Activated CD8-positive, alpha-beta memory T cell treated with anti-CD3 and anti-CD28 coated beads, Interleukin-2, amount 50 U/mL, for 24 hours (primary cell): ENCODE data around the gene TMEM14C.
A peak's percentile ranks its signal among the peaks of the same experiment; 100 is the strongest.
"Not testable (repeated sequence)": the region's sequence is repeated elsewhere in the genome, so short reads cannot be mapped to it uniquely, and the experiment has no call there.

ENCODE experiments used
- DNase-seq: peaks from one replicate; pipeline ENCODE4 v3.0.0-alpha.2; 2020; ENCODE audit errors: extremely low read depth

The TMEM14C gene

DNA sequence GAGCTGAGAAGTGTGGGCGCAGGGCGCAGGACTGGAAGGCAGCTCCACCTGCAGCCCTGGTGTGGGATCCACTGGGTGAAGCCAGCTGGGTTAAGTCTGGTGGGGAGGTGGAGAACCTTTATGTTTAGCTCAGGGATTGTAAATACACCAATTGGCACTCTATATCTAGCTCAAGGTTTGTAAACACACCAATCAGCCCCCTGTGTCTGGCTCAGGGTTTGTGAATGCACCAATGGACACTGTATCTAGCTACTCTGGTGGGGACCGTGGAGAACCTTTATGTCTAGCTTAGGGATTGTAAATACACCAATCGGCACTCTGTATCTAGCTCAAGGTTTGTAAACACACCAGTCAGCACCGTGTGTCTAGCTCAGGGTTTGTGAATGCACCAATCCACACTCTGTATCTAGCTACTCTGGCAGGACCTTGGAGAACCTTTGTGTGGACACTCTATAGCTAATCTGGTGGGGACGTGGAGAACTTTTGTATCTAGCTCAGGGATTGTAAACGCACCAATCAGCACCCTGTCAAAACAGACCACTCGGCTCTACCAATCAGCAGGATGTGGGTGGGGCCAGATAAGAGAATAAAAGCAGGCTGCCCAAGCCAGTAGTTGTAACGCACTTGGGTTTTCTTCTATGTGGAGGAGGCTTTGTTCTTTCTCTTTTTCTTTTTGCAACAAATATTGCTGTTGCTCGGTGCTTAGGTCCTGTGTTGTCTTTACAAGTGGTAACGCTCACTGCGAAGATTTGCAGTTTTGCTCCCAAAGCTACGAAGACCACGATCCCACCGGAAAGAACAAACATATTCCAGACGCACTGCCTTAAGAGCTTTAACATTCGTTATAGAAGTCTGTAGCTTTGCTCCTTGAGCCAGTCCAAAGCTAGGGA, 1.7 kb upstream of the TMEM14C start:
- DNase-seq, result not testable (repeated sequence)

DNA sequence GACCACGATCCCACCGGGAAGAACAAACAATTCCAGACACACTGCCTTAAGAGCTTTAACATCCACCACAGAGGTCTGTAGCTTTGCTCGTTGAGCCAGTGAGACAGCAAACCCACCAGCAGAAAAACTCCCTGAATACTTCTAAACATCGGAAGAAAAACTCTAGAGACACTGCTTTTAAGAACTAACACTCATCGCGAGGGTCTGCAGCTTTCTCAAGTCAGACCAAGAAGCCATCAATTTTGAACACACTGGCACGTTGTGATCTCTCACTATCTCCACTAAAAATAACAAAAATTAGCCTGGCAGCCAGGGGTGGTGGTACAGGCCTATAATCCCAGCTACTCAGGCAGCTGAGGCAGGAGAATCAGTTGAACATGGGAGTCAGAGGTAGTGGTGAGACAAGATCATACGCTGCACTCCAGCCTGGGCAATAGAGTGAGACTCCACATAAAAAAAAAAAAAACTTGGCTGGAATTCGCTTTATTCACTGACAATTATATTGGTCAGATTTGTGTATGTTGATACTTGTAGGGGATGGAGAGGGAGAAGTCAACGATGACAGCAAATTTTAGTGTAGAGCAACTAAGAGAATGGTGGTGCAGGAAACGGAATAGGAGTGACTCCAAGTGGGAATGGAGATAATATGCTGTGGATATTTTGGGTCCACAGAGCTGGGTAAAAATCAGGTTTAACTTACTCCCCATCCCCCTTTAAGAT, 860 bp upstream of the TMEM14C start:
- DNase-seq, result no peak

DNA sequence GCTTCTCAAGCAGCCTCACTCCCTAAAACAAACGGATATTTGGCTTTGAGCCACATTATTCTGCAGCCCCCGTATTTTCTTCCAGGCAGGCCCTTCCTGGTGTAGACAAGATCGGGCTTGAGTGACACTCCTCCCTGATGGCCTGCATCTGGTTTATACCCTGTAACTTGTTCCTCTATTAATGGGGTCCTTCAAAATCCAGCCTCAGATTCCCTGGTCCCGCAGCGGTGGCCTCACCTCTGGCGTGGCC, 375 bp upstream of the TMEM14C start:
- DNase-seq, result no peak

DNA sequence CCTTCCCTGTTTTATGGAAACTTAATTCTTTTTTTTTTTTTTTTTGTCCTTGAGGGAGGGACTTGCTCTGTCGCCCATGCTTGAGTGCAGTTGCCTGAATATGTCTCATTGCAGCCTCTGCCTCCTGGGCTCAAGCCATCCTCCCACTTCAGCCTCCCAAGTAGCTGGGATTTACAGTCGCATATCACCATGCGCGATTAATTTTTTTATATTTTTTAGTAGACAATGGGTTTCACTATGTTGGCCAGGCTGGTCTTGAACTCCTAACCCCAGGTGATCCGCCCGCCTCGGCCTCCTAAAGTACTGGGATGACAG, 654 bp downstream of the TMEM14C start:
- no peak for DNase-seq

DNA sequence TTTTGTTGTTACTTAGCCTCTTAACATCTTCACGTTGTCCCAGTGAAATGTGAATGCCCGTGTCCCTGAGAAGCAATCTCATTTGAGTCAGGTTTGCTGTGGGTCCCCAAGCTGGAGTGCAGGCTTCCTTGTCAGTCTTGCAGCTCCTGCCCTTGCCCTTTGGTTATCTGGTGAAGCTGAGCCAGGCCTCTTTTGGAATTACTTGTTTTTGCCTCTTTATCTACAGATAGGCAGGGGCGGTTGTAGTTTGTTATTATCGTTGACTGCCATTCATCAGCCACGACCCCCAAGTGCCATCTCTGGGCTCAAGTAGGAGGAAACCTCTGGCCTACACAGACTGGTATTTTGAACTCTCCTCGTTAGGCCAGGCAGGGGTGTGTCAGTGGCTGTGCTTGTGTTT, 2.2 kb downstream of the TMEM14C start:
- no peak for DNase-seq

DNA sequence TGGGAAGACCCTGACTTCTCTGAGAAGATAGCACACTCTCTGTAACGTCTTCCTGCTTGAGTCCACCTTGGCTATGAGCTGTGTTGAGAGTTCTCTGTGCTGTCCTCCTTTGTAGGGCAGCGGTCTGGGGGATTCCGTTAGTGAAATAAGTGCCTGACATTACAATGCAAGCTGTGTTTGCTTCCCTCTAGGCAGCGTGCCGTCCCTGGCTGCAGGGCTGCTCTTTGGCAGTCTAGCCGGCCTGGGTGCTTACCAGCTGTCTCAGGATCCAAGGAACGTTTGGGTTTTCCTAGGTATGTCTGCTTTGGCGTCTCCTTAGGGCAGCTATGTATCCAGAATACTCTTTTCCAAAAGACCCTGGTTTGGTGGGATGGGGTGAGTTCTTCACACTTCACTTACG, 2.8 kb downstream of the TMEM14C start:
- DNase-seq, result no peak

DNA sequence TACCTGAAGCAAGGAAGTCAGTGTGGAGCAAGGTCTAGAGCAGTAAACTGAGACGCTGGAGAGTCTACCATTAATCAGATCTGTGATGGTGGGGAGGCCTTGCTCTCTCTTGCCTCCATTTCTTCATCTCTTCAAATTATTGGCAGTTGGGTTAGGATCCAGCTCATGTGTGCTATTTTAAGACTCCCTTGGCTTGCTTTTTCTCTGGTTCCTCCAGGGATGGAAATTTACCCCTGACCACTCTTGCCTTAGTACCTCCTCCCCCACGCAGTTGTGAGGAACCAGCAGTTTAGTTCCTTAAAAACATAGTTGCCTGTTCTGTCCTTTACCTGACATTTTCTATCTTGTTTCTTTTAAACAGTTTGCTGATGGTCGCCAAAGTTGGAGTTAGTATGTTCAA, 7.4 kb downstream of the TMEM14C start:
- DNase-seq, result no peak

DNA sequence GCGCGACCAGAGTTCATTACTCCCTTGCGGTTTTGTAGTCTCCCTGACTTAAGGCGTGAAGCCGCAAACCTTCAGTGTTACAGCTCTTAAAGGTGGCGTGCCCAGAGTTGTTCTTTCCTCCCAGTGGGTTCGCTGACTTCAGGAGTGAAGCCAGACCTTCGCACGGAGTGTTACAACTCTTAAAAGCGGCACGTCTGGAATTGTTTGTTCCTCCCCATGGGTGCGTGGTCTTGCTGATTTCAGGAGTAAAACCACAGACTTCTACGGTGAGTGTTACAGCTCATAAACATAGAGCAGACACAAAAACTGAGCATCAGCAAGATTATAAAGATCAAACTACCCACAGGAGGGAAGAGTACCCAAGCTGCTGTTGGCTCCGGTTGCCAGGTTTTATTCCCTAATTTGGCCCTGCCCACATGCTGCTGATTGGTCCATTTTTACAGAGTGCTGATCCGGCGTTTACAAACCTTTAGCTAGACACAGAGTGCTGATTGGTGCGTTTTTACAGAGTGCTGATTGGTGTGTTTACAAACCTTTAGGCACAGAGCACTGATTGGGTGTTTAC, 10.4 kb downstream of the TMEM14C start:
- no peak for DNase-seq

DNA sequence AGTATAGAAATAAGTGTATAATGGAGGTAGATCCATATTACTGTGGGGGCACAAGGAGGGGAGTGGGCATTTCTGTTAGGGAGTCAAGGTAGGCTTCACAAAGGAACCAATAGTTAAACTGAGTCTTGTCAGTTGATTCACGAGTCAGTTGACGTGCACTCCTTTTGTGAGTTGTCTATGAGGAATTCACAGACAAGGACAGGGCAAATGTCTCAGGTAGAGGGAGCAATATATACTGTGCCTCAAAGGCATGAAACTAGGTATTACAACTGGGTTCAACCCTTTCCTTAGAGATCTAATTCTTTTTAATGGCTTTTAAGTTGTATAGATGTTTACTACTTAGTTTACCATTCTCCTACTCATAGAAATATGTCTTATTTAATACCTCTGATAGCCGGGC, 11.0 kb downstream of the TMEM14C start:
- no peak for DNase-seq

DNA sequence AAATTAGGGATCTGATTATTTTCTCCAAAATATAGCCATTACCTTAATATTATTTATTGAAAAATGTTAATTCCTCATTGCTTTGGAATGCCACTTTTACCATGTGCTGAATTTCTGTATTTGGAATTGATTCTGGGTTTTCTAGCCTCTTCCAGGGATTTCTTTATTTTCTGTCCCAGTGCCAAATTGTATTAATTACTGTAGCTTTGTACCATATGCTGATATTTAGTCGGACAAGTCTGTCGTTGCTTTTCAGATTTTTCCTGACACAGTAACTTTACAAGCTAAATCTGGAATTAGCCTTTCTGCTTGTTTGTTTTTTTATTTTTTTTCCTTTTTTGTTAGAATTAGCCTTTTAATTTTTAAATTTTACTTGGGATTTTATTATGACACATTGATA, 13.9 kb downstream of the TMEM14C start:
- DNase-seq, result no peak

DNA sequence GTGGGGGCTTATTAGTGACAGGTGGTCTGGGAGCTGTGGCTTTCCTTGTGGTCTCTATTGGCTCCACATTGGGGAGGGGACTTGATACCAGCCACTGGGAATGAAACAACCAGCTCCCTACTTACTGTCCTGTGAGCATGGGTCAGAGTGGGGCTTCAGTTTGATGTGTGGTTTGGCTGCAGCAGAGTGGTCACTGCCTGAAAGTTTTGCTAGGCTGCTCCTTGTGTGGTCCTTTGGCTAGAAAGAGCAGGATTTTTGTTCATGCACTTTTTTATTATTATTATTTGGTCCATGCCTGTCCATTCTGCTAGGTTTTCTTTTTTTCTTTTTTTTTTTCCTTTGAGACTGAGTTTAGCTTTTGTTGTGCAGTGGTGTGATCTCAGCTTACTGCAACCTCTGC, 17.2 kb downstream of the TMEM14C start:
- DNase-seq, result no peak

DNA sequence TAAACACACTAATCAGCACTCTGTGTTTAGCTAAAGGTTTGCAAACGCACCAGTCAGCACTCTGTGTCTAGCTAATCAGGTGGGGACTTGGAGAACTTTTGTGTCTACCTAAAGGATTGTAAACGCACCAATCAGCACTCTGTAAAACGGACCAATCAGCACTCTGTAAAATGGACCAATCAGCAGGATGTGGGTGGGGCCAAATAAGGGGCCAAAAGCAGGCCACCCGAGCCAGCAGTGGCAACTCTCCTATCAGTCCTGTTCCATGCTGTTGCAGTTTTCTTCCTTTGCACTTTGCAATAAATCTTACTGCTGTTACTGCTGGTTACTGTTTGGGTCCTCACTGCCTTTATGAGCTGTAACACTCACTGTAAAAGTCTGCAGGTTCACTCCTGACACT, 18.8 kb downstream of the TMEM14C start:
- DNase-seq, result not testable (repeated sequence)

DNA sequence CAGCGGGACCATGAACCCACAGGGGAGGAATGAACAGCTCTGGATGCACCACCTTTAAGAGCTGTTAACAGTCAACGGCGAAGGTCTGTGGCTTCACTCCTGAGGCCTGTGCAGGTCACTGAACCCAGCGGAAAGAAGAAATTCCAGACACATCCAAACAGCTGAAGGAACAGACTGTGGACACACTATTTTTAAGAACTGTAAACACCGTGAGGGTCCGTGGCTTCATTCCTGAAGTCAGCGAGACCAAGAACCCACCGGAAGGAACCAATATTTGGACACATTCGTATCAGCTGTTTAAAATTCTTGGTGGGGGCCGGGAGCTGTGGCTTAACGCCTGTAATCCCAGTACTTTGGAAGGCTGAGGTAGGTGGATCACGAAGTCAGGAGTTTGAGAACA, 19.4 kb downstream of the TMEM14C start:
- no peak for DNase-seq

DNA sequence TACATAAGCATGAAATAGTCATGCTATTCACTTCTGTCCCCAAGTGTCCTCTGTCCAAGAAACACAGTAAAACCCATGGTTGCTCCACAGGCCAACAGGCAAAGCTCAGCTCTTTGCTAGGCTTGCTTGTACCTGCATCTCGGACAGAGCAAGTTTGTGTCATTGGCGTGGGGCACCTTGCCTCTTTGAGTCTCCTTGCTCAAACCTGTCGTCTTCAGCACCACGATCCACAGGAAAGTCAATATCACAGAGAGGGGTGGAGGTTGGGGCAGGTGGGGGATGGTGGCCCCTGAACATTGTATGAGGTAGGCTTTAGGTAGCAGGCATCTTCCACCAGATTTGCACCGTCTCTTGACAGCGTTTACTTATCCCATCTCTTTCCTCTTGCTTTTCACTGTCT, 20.6 kb downstream of the TMEM14C start:
- no peak for DNase-seq

DNA sequence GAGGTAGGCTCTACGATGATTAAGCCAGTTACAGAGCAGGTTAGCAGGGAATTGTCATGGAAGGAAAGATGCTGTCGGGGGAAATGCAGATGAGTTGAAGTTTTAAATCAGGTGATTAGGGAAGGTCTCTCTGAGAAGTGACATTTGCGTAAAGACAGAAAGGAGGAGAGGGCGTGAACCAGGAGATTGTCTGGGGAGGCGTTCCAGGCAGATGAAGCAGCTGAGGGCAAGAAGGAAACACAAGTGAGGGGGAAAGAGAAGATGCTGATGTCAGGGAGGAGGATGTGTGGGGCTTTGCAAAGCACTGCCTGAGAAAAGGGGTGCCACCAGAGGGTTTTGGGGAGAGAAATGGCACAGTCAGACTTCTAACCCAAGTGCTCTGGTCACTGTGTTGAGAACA, 22.2 kb downstream of the TMEM14C start:
- no peak for DNase-seq

DNA sequence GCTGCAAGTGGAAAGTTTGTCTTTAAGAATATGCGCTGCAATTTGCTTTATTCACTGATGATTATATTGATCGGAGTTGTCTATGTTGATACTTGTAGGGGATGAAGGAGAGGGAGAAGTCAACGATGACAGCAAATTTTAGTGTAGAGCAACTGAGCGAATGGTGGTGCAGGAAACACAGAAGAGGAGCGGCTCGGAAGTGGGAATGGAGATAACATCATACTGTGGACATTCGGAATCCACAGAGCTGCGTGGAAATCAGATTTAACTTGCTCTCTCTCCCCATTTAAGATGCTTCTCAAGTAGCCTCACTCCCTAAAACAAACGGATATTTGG, 24.0 kb downstream of the TMEM14C start:
- DNase-seq, result no peak

DNA sequence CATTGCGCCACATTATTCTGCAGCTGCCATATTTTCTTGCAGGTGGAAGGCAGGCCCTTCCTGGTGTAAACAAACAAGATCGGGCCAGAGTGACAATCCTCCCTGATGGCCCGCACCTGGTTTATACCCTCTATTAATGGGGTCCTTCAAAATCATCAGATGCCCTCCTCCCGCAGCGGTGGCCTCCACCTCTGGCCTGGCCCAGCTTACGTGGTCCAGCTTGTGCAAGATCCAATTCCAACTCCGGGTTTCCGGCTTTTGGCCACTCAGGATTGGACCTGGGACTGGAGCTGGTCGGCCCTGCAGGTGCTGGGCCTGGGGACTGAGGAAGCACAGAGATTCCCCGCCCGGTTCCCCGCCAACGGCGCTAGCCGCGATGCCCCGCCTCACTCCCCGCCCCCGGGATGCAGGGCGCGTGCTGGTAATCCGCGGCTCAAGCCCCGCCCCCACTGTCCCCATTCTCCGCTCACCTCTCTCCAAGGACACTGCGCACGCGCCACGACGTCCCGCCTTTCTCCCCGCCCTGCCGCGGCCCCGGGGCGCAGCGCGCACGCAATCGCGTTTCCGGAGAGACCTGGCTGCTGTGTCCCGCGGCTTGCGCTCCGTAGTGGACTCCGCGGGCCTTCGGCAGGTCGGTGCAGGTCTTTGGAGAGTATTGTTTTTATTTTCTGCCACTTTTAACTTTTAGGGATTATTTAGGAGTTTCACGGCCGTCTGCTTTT, 24.5 kb downstream of the TMEM14C start, which contains the start of gene TMEM14B:
Gene TMEM14B (plus strand): TSS at position 555 of the 722 bp plus-strand sequence. CDS start 1,441 bp downstream, outside the sequence.
- DNase-seq, result peak; percentile 99

DNA sequence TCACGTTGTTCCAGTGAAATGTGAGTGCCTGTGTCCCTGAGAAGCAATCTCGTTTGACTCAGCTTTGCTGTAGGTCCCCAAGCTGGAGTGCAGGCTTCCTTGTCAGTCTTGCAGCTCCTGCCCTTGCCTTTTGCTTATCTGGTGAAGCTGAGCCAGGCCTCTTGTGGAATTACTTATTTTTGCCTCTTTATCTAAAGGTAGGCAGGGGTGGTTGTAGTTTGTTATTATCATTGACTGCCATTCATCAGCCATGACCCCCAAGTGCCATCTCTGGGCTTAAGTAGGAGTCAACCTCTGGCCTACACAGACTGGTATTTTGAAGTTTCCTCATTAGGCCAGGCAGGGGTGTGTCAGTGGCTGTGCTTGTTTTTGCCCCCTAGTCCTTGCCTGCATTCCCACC, 26.9 kb downstream of the TMEM14C start:
- DNase-seq, result no peak

DNA sequence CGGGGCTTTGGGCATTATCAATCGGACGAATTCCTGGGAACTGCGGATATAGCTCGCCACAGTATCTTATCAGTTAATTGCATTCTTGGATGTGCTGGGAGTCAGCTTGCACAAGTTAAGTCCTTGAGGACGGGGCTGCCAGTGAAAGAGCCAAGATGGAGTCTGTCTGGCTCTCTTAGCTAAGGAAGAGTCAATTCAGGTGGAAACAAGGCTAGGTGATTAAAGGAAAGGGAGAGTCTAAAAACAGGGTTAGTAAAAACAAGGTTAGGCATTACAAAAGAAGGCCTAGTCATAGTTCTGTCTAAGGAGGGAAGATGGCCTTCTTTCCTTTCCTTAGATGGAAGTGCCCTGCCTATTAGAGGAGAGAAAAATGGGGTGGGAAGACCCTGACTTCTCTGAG, 27.7 kb downstream of the TMEM14C start:
- not testable (repeated sequence) for DNase-seq

DNA sequence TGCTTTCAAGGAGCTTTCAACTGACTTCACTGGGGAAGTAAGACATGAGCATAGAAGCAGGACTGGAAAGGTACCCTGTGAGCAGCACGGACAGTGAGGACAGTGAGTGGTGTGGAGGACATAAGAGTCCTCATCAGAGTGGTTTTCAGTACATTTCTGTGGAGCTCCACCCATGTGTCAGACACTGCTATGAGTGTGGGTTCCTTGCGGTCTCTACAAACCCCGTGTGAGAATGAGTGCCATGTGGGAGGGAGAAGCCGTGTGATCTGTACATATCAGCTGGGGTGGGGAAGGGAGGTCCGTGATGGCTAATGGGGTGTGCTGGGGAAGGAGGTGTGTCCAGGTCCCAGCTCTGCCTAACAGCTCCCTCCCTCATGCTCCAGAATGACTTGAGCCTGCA, 28.9 kb downstream of the TMEM14C start:
- DNase-seq, result not testable (repeated sequence)

DNA sequence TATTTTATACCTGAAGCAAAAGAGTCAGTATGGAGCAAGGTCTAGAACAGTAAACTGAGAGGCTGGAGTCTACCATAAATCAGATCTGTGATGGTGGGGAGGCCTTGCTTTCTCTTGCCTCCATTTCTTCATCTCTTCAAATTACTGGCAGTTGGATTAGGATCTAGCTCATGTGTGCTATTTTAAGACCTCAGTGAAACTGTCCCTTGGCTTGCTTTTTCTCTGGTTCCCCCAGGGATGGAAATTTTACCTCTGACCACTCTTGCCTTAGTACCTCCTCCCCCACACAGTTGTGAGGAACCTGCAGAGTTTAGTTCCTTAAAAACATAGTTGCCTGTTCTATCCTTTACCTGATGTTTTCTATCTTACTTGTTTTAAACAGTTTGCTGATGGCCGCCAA, 33.2 kb downstream of the TMEM14C start:
- no peak for DNase-seq

DNA sequence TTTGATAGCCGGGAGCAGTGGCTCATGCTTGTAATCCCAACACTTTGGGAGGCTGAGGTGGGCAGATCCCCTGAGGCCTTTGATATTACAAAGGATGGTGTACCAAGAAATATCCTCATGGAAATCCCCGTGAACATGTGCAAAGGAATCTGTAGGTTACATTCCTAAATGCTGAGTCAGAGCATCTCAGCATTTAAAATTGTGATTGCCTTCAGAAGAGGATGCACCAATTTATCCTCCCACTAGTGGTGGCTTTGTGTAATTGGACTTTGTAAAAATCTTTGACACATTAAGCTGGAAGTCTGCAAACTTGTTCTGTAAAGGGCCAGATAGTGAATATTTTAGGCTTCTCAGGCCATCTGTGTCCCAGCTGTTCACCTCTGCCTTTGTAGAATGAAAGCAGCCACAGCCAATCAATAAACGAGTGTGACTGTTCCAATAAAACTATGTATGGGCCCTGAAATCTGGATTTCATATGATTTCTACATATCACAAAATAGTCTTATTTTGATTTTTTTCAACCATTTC, 36.5 kb downstream of the TMEM14C start:
- no peak for DNase-seq
